GM11168 (cell line): ENCODE results near the gene DECR2.
"Not testable (repeated sequence)": the region's sequence is repeated elsewhere in the genome, so short reads cannot be mapped to it uniquely, and the experiment has no call there.

ENCODE experiments used
- in situ Hi-C: fragments of 300-500 bp; cut with MboI; formaldehyde crosslinking; loops from one replicate; pipeline ENCODE4 v1.12.0; 2022; ENCODE audit warnings: low sequenced_read_pairs; ENCODE audit not compliant: unreplicated experiment

The DECR2 gene

GRCh38 chr16:397736-398332 lies 3.9 kb upstream of the DECR2 start:
- in situ Hi-C loops, result no loop called here

DNA sequence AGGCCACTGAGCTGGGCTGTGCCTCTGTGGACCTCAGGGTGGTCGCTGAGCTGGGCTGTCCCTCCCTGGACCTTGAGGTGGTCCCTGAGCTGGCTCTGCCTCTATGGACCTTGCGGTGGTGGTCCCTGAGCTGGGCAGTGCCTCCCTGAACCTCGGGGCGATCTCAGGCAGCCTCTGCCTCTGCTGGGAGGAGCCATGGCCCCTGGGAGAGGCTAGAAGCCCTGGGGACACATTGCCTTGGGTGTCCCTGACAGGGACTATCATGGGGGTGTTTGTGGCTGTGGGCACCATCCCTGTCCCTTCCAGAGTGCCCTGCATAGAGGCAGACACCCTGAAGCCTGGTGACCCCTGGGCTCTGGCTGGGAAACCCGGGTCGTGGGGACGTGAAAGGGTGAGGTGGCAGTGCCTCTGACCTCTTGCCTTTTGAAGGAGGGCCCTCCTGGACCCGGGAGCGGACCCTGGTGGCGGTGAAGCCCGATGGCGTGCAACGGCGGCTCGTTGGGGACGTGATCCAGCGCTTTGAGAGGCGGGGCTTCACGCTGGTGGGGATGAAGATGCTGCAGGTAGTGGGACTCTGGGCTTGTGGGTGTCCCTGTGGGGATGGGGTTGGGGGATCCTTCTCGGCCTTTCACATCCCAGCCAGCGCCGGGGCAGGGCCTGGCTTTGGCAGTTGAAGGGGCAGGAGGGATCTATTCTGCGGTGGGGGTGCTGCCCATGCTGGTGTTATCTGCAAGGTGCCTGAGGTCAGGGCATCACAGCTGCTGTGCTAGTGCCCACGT lies 2.9 kb upstream of the DECR2 start:
- in situ Hi-C loops, result no loop called here

- in situ Hi-C loops, result no loop called here
Observed at GRCh38 chr16:399340-400019, 2.2 kb upstream of the DECR2 start.

DNA sequence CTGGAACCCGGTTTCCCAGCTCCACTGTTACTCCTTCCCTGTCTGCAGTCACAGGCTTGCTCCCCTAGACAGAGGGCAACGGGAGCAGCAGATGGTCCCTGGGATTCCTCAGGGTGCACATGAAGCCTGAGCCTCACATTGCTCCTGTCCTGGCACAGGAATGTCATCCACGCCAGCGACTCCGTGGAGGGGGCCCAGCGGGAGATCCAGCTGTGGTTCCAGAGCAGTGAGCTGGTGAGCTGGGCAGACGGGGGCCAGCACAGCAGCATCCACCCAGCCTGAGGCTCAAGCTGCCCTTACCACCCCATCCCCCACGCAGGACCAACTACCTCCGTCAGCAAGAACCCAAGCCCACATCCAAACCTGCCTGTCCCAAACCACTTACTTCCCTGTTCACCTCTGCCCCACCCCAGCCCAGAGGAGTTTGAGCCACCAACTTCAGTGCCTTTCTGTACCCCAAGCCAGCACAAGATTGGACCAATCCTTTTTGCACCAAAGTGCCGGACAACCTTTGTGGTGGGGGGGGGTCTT lies 1.6 kb upstream of the DECR2 start:
- in situ Hi-C loops, result no loop called here

DNA sequence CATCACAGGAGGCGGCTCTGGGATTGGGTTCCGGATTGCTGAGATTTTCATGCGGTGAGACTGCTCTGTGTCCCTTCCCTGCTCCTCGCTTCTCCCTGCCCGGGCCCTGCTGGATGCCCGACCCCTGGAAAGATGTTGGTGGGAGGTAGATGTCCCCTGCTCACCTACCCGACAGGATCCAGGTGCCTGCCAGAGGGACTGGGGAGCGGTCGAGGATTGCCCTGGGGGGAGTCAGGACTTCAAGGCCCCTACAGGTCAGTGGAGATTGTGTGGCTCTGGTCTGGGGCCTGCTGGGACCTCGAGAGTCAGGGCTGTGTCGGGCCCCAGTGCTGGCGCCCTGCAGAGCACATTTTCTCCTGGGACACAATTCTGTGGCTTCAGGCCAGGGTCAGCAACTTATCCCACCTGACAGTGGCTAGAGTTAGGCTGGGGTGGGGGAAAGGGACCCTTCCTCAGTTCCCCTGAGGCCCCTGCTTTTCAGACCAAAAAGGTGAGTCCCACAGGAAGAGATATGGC lies 3.3 kb downstream of the DECR2 start:
- in situ Hi-C loops, result no loop called here

- in situ Hi-C loops, result no loop called here
Observed at GRCh38 chr16:405548-406506, 4.1 kb downstream of the DECR2 start.

DNA sequence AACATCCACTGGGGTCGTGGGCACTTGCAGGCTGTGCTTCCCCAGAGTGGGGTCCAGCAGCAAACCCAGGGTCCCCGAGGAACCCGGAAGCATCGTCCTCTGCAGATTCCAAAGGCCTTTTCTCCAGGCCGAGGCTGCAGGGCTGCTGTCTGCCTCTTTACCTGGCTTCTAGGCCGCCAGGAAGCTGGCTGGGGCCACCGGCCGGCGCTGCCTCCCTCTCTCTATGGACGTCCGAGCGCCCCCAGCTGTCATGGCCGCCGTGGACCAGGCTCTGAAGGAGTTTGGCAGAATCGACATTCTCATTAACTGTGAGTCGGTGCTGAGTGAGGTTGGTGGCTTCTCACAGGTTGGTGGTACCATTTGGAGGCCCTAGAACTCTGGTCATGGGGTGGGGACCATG lies 5.6 kb downstream of the DECR2 start:
- in situ Hi-C loops, result no loop called here

- in situ Hi-C loops, result no loop called here
Observed at GRCh38 chr16:410516-411178, 9.0 kb downstream of the DECR2 start.

GRCh38 chr16:411576-412265 lies 10.0 kb downstream of the DECR2 start:
- in situ Hi-C loops, result no loop called here

DNA sequence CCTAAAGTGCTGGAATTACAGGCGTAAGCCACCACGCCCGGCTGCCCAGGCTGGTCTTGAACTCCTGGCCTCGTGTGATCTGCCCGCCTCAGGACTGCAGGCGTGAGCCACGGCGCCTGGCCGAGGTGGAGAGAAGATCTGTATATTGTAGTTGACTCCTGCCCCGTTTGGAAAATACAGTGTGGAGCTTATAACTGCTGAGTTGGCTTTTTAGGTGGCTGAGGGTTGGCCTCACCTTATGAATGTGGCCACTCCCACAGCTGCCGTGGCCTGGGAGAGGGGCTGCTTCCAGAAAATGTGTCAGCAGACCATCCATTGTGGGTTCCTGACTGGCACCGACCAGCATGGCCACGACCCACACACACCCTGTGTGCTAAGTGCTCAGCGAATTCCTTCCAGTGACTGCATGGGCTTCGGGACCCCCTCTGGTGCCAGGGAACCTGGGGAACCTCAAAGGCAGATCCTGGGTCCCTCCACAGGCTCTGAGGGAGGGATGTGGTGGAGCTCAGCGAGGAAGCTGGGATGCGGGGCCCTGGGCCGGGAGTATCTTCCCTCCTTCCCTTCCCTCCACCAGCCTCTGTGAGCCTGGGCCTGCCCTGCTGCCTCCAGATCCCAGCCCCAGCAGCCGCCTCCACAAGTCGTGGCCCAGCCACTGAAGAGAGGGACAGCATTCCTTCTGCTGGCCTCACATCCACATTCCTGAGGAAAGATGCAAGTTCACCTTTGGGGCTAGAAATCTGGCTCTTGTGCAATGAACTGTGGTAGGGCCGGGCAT lies 12.9 kb downstream of the DECR2 start:
- in situ Hi-C loops, result no loop called here

GRCh38 chr16:415170-415498 lies 13.4 kb downstream of the DECR2 start:
- in situ Hi-C loops, result not testable (repeated sequence)

DNA sequence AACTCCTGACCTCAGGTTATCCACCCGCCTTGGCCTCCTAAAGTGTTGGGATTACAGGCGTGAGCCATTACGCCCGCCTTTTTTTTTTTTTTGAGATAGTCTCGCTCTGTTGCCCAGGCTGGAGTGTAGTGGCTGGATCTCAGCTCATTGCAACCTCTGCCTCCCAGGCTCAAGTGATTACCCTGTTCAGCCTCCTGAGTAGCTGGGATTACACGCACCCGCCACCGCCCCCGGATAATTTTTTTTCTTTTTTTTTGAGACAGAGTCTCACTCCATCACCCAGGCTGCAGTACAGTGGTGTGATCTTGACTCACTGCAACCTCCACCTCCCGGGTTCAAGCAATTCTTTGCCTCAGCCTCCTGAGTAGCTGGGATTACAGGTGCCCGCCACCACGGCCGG lies 20.5 kb downstream of the DECR2 start:
- in situ Hi-C loops, result not testable (repeated sequence)

- in situ Hi-C loops, result no loop called here
Observed at GRCh38 chr16:424033-424622, 22.4 kb downstream of the DECR2 start.

DNA sequence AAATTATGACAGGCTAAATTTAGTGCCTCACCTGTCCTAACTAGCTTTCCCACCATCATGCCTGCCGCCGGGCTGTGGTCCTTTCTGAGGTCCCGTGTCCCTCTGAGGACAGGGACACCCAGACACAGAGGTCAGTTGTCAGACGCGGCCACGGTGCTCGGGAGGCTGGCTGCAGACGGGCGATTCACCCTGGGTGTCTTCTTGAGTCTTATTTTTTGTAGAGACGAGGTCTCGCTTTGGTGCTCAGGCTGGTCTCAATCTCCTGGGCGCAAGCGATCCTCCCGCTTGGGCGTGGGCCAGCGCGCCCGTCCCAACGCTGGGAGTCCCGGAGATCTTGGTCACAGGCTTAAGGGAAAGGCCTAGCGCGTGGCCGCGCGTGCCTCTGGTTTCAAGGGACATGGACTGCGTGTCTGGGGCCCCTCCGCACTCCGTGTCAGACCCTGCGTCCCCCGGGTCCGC lies 23.0 kb downstream of the DECR2 start:
- in situ Hi-C loops, result no loop called here

GRCh38 chr16:425082-425718 lies 23.5 kb downstream of the DECR2 start, which contains the start of gene RAB11FIP3:
Gene RAB11FIP3 (plus strand): TSS chr16:425649. CDS start chr16:426007, 358 bp downstream.
- in situ Hi-C loops, result no loop called here

DNA sequence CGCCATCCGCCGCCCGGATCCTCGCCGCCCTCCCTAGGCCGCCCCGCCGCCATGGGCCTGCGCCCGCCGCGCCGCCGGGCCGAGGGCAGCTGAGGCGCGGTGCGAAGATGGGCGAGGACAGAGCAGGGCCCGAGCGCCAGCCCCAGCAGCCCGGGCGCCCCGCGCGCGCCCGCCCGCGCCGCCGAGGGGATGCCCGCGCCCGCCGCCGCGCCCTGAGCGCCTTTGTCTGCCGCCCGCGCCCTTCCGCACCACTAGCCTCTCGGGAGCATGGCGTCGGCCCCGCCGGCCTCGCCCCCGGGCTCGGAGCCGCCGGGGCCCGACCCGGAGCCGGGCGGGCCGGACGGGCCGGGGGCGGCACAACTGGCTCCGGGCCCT lies 24.0 kb downstream of the DECR2 start:
- in situ Hi-C loops, result no loop called here
